ENCODE results near the gene CARD14.
"Not testable (repeated sequence)": the region's sequence is repeated elsewhere in the genome, so short reads cannot be mapped to it uniquely, and the experiment has no call there.

CARD14 gene

DNA sequence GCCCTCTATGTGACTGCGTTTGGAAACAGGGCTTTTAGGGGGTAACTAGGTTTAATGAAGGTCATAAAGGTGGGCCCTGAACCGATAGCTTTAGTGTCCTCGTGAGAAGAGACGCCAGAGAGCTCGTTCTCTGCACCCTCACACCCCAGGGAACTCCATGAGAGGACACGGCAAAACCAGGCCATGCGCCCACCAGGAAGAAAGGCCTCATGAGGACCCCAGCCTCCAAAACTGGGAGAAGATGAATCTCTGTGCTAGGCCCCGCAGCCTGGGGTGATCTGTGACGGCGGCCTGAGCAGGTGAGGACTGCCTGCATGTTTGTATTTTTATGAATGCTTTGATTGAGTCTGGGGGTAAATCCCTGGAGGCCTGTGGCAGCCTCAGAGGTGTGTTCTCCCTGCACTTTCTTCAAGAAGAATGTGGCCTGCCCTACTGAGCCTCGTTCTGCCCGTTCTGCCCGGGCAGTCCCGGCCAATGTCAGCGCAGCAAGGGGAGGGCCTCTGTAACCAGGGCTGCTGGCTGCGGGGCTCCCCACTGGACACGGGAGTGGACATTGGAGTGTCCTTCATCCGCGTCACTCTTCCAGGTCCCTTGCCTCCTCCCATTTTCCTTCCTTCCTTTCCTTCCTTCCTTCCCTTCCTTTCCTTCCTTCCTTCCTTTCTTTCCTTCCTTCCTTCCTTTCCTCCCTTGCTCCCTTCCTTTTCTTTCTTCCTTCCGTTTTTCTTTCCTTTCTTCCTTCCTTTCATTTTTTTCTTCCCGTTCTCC lies 84.0 kb downstream of the CARD14 start:
- DNase-seq (ENCODE audit: low read depth), result no peak

DNA sequence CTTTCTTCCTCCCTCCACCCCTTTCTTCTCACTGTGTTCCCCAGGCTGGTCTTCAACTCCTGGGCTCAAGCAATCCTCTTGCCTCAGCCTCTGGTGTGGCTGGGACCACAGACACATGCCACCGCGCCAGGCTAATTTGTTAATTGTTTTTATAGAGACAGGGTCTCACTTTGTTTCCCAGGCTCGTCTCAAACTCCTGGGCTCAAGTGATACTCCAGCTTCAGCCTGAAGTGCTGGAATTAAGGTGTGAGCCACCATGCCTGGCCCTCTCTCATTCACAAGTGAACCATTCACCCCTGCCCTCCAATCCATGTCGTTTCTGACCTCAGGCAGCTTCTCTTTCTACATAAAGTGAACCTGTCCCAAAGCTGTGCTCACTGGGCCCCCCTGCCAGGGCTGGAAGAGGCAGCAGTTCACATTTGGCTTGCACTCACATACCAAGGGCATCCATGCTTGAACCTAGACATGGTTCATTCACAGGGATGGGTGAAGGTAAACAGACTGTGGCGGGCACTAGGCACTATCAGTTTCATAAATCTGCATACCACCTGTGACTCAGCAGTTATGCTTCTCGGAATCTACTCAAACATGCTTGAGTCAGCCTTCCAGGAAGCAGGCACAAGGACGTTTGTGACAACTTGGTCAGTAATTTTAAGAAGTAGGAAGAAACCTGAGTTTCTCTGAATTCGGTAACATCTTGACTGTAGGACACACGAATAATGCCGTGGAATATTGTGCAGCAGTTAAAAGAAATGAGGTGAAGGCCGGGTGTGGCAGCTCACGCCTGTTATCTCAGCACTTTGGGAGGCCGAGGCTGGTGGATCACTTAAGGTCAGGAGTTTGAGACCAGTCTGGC lies 84.8 kb downstream of the CARD14 start:
- DNase-seq (ENCODE audit: low read depth), result no peak

DNA sequence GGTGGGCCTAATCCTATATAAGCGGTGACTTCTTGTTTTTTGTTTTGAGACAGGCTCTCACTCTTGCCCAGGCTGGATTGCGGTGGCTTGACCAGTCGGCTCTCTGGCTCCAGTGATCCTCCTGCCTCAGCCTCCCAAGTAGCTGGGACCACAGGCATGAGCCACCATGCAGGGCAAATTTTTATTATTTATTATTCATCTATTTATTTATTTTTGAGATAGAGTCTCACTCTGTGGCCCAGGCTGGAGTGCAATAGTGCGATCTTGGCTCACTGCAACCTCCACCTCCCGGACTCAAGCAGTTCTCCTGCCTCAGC lies 86.2 kb downstream of the CARD14 start:
- DNase-seq (ENCODE audit: low read depth), result no peak

DNA sequence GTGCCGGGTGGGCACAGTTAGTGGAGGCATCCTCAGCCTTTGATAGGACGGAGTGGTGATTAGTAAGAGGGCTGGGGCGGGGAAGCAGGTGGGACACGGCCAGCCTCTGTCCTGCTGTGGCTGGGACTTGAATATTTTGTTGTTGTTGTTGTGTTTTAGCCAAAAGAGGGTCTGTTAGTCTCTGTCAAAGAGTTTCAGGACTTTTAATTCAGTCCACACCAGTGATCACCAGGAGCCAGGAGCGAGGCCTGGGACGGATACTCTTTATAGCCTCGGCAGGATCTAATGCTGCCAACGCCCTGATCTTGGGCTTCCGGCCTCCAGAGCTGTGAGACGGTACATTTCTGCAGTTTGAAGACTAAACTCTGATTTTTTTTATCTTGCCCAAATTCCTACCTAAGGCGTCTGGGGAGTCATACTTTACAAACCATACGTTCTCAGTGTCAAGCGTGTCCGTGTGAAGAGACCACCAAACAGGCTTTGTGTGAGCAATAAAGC lies 87.9 kb downstream of the CARD14 start:
- DNase-seq (ENCODE audit: low read depth), result no peak

DNA sequence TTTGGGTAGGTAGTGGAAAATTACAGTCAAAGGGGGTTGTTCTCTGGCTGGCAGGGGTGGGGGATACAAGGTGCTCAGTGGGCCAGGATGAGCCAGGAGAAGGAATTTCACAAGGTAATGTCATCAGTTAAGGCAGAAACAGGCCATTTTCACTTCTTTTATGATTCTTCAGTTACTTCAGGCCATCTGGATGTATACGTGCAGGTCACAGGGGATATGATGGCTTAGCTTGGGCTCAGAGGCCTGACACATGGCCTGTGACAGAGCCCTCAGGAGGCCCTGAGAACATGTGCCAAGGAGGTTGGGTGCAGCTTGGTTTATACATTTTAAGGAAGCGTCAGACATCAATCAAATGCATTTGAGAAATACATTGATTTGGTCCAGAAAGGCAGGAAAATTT lies 88.5 kb downstream of the CARD14 start:
- DNase-seq (ENCODE audit: low read depth), result not testable (repeated sequence)
